ENCODE measurements around the gene COMT. TPM values are rescaled to one million over a fixed set of nuclear protein-coding genes. Genes with fewer than 3 reads are reported as not detected.

COMT gene
- total and polyA plus RNA-seq, 4 donors: 75.3 to 430 (median 146) TPM

GRCh38 chr22:19975707-19976035 lies 34.1 kb downstream of the COMT start:
- no peak for DNase-seq (ENCODE audit: low spot score)
- no peak overlapping the region for H3K27ac ChIP-seq (ENCODE audit: low read depth in 1 of 2, low read length in 2 of 2)
- H3K9me3 ChIP-seq (ENCODE audit: control insufficient read depth in 4 of 4, low read length in 3 of 4): no peaks in the 10 kb centered on the region
- peaks cover 0 to 26% (median 4%) of the 10 kb centered on the region in 4 donors for H3K36me3 ChIP-seq (ENCODE audit: control insufficient read depth in 4 of 4, insufficient read depth in 3 of 4, low read depth in 1 of 4, low read length in 3 of 4)
- WGBS: 92% methylated on average over 4 of the region's 4 CpGs
- H3K9ac ChIP-seq (ENCODE audit: low read depth in 1 of 2, low read length in 2 of 2): no peak overlapping the region
- H3K27me3 ChIP-seq (ENCODE audit: control insufficient read depth in 4 of 4, insufficient read depth in 4 of 4, low read length in 3 of 4): no peaks in the 10 kb centered on the region
- TF ChIP-seq HNF4G (IDR thresholded peaks at IDR 0.05) (no peak), JUND (IDR thresholded peaks at IDR 0.05) (no peak), RAD21 (IDR thresholded peaks at IDR 0.05) (no peak), ATF3 (IDR thresholded peaks at IDR 0.05) (no peak), TAF1 (conservative IDR thresholded peaks at IDR 0.05) (no peak), HNF4A (conservative IDR thresholded peaks at IDR 0.05) (no peak), FOXA2 (IDR thresholded peaks at IDR 0.05) (no peak), EGR1 (IDR thresholded peaks at IDR 0.05; ENCODE audit: low read depth in 2 of 2) (no peak), NR2F2 (IDR thresholded peaks at IDR 0.05) (no peak), CTCF (IDR thresholded peaks at IDR 0.05; ENCODE audit: low read depth, low read length, missing input control) (no peak), YY1 (IDR thresholded peaks at IDR 0.05) (no peak), SP1 (IDR thresholded peaks at IDR 0.05) (no peak), ZBTB33 (IDR thresholded peaks at IDR 0.05) (no peak), FOXA1 (IDR thresholded peaks at IDR 0.05) (no peak), REST (IDR thresholded peaks at IDR 0.05) (no peak), MAX (IDR thresholded peaks at IDR 0.05) (no peak), GABPA (IDR thresholded peaks at IDR 0.05 in 1 of 2, conservative IDR thresholded peaks at IDR 0.05 in 1 of 2) (no peak), RXRA (IDR thresholded peaks at IDR 0.05) (no peak)
- peaks cover 13 to 21% (median 18%) of the 10 kb centered on the region in 4 donors for H3K4me1 ChIP-seq (ENCODE audit: control insufficient read depth in 4 of 4, insufficient read depth in 4 of 4, low read length in 3 of 4)
- no peak overlapping the region for H3K4me3 ChIP-seq (ENCODE audit: low read depth in 1 of 3, low read length in 3 of 3)

Measured in liver (tissue), 9 donors.